K562 (cell line): ENCODE measurements around the gene ZNF202. TPM values are rescaled to one million over a fixed set of nuclear protein-coding genes. Genes with fewer than 3 reads are reported as not detected.

Experiments used
- KLF16 ChIP-seq: IDR thresholded peaks from 2 replicates; pipeline ENCODE4 v1.6.1; 2016; ENCODE audit warnings: antibody characterized with exemption
- MCM2 ChIP-seq: fragments of 450-650 bp; IDR thresholded peaks from 2 replicates; pipeline ENCODE4 v1.6.1; 2017; ENCODE audit warnings: low read depth, mild to moderate bottlenecking
- PCBP1 ChIP-seq: fragments of 200-400 bp; formaldehyde crosslinking; IDR thresholded peaks from 2 replicates; pipeline ENCODE4 v1.6.1; 2018; ENCODE audit warnings: mild to moderate bottlenecking, low read depth, low read length; ENCODE audit not compliant: poor library complexity, severe bottlenecking
- PHF21A ChIP-seq: fragments of 450-650 bp; IDR thresholded peaks from 2 replicates; pipeline ENCODE4 v1.6.1; 2017; ENCODE audit warnings: low read depth, borderline replicate concordance
- ZKSCAN3 ChIP-seq: fragments of 250-450 bp; sonication (Bioruptor Pico); IDR thresholded peaks from 2 replicates; pipeline ENCODE4 v1.4.0; 2020
- ZNF212 ChIP-seq: fragments of 450-650 bp; formaldehyde crosslinking; IDR thresholded peaks from 2 replicates; pipeline ENCODE4 v1.4.0; 2020; ENCODE audit warnings: mild to moderate bottlenecking
- polyA plus RNA-seq, 8 experiments: library from polyadenylated mRNA; depleted of rRNA in 4 of 8; stranded (reverse) in 5 of 8; unstranded in 3 of 8; fragments of >200 nt; fragmentation: Nextera tagmentation in 2 of 8; fragmentation: Illumina TruSeq in 1 of 8; extraction: Ambion mirVana in 2 of 8; extraction: Trizol in 1 of 8; gene quantifications; 2 replicates each; pipeline versions ENCODE4 v1.2.1 to v1.2.3, GENCODE V29; 2011 to 2014; ENCODE audit warnings: inconsistent platforms in 1 of 8, missing spikeins in 1 of 8
- total RNA-seq, 7 experiments: library from RNA; depleted of rRNA in 6 of 7; stranded (reverse); fragments of >200 nt in 6 of 7; fragmentation: Illumina TruSeq in 2 of 7; extraction: Trizol in 2 of 7; gene quantifications; 2 replicates each; pipeline versions ENCODE4 v1.2.1 to v1.2.3, GENCODE V29; 2011 to 2021; ENCODE audit warnings: low replicate concordance in 1 of 7
- TF ChIP-seq, protein P1 (sequence below): fragments of 450-650 bp; IDR thresholded peaks from 2 replicates; pipeline ENCODE4 v1.6.1; 2016; ENCODE audit warnings: low read depth, mild to moderate bottlenecking, moderate library complexity
- TF ChIP-seq, protein P2 (sequence below): fragments of 250-450 bp; sonication (Bioruptor Pico); IDR thresholded peaks from 2 replicates; pipeline ENCODE4 v1.5.0; 2020; ENCODE audit warnings: mild to moderate bottlenecking, borderline replicate concordance
- TF ChIP-seq, protein P3 (sequence below): fragments of 250-450 bp; sonication (Bioruptor Pico); IDR thresholded peaks from 2 replicates; pipeline ENCODE4 v1.5.0; 2021; ENCODE audit warnings: mild to moderate bottlenecking, borderline replicate concordance
- TF ChIP-seq, protein P4 (sequence below), 2 experiments: fragments of 450-650 bp; formaldehyde crosslinking in 1 of 2; IDR thresholded peaks; 2 replicates each; pipeline versions ENCODE4 v1.4.0 to v1.6.1; 2014 to 2020; ENCODE audit warnings: mild to moderate bottlenecking in 2 of 2, borderline replicate concordance in 1 of 2, low read depth in 1 of 2

ZNF202 gene
- total and polyA plus RNA-seq, 9 of the 15 experiments (the other 6 are each of a cell fraction or from before 2014, with no cell fraction given), result 2.3 to 18.7 (median 12.7) TPM

DNA sequence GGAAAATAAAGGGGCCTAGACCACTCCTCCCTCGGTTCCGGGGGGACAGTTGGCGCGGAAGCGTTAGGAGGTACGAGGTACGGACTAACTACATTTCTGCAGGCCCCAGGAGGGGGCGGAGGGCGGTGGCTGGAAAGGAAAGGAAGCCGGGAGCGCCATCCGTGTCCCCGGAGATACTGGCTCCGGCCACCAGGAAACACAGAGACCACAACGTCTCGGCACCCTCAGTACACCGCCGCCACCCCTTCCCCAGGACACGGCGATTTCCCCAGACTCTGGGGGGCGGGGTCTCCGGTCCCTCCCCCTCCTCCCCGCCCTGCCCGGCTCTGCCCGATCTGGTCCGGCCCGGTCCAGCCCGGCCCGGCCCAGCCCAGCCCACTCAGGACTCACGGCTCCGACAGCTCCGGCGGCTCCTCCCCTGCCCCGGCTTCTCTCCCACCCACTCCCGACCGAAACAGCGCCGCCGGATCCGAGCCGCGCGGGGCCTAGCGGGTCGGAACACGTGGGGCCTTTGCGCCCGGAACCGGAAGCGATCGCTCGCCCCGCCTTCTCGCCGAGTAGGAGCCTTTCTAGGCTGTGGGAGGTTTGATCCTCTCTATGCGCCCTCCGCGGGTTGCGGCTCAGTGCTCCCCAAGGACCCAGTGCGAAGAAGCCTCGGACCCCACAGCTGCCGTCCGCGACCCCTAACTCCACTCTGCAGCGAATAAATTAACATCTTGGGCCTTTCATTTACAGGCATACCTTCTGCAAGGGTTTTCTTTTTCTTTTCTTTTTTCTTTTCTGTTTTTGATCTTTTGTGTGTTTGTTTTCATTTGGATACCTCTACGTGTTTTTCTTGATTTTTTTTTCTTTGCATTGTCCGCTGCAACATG lies at the start of gene ZNF202 (continued):
- TF ChIP-seq, protein P1, sequence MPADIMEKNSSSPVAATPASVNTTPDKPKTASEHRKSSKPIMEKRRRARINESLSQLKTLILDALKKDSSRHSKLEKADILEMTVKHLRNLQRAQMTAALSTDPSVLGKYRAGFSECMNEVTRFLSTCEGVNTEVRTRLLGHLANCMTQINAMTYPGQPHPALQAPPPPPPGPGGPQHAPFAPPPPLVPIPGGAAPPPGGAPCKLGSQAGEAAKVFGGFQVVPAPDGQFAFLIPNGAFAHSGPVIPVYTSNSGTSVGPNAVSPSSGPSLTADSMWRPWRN, result no peak
- TF ChIP-seq PCBP1 (peak; percentile 70), ZKSCAN3 (no peak), ZNF212 (CRISPR knock-in tag) (no peak; the same call in 1 of the 2 replicates), PHF21A (0 out of 2 replicates have a peak, but pooled peaks have one; percentile 13), MCM2 (no peak), KLF16 (peak; percentile 86)
- TF ChIP-seq, protein P2, sequence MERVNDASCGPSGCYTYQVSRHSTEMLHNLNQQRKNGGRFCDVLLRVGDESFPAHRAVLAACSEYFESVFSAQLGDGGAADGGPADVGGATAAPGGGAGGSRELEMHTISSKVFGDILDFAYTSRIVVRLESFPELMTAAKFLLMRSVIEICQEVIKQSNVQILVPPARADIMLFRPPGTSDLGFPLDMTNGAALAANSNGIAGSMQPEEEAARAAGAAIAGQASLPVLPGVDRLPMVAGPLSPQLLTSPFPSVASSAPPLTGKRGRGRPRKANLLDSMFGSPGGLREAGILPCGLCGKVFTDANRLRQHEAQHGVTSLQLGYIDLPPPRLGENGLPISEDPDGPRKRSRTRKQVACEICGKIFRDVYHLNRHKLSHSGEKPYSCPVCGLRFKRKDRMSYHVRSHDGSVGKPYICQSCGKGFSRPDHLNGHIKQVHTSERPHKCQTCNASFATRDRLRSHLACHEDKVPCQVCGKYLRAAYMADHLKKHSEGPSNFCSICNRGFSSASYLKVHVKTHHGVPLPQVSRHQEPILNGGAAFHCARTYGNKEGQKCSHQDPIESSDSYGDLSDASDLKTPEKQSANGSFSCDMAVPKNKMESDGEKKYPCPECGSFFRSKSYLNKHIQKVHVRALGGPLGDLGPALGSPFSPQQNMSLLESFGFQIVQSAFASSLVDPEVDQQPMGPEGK, result no peak
- TF ChIP-seq, protein P3, sequence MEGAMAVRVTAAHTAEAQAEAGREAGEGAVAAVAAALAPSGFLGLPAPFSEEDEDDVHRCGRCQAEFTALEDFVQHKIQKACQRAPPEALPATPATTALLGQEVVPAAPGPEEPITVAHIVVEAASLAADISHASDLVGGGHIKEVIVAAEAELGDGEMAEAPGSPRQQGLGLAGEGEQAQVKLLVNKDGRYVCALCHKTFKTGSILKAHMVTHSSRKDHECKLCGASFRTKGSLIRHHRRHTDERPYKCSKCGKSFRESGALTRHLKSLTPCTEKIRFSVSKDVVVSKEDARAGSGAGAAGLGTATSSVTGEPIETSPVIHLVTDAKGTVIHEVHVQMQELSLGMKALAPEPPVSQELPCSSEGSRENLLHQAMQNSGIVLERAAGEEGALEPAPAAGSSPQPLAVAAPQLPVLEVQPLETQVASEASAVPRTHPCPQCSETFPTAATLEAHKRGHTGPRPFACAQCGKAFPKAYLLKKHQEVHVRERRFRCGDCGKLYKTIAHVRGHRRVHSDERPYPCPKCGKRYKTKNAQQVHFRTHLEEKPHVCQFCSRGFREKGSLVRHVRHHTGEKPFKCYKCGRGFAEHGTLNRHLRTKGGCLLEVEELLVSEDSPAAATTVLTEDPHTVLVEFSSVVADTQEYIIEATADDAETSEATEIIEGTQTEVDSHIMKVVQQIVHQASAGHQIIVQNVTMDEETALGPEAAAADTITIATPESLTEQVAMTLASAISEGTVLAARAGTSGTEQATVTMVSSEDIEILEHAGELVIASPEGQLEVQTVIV (CRISPR knock-in tag), result no peak
- TF ChIP-seq, protein P4, sequence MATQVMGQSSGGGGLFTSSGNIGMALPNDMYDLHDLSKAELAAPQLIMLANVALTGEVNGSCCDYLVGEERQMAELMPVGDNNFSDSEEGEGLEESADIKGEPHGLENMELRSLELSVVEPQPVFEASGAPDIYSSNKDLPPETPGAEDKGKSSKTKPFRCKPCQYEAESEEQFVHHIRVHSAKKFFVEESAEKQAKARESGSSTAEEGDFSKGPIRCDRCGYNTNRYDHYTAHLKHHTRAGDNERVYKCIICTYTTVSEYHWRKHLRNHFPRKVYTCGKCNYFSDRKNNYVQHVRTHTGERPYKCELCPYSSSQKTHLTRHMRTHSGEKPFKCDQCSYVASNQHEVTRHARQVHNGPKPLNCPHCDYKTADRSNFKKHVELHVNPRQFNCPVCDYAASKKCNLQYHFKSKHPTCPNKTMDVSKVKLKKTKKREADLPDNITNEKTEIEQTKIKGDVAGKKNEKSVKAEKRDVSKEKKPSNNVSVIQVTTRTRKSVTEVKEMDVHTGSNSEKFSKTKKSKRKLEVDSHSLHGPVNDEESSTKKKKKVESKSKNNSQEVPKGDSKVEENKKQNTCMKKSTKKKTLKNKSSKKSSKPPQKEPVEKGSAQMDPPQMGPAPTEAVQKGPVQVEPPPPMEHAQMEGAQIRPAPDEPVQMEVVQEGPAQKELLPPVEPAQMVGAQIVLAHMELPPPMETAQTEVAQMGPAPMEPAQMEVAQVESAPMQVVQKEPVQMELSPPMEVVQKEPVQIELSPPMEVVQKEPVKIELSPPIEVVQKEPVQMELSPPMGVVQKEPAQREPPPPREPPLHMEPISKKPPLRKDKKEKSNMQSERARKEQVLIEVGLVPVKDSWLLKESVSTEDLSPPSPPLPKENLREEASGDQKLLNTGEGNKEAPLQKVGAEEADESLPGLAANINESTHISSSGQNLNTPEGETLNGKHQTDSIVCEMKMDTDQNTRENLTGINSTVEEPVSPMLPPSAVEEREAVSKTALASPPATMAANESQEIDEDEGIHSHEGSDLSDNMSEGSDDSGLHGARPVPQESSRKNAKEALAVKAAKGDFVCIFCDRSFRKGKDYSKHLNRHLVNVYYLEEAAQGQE (IDR thresholded peaks at IDR 0.05; ENCODE audit: borderline replicate concordance), result peak; percentile 95
- TF ChIP-seq, protein P4 (CRISPR knock-in tag; IDR thresholded peaks at IDR 0.05; ENCODE audit: low read depth), result no peak
